Panc1 (cell line): ENCODE results near the gene MARK4. TPM values are rescaled to one million over a fixed set of nuclear protein-coding genes. Genes with fewer than 3 reads are reported as not detected.
A peak's percentile ranks its signal among the peaks of the same experiment; 100 is the strongest.

Experiments used
- ATAC-seq: fragments of 200-7000 bp; cut with Tn5 transposase; 2 replicates; pipeline ENCODE4 v1.9.1; 2020; ENCODE audit warnings: mild to moderate bottlenecking, moderate library complexity
- BruUV-seq: library from RNA; stranded (reverse); fragments of 400-500 nt; replicated peaks from 2 replicates; lab custom pipeline; 2021; lab: Mats Ljungman, UMichigan
- CTCF ChIA-PET: fragments of 300-600 bp; sonication (Branson Sonifier 250); formaldehyde crosslinking; loops from one replicate; lab custom pipeline; 2022; ENCODE audit warnings: antibody characterized with exemption; lab: Charles Lee
- POLR2A ChIA-PET: fragments of 300-600 bp; sonication (Branson Sonifier 250); formaldehyde crosslinking; loops from one replicate; lab custom pipeline; 2022; ENCODE audit warnings: antibody characterized with exemption; lab: Charles Lee
- DNase-seq: peaks from one replicate; pipeline ENCODE4 v3.0.0-alpha.2; 2010; ENCODE audit warnings: low read depth, low spot score
- H3K27ac ChIP-seq: 2 replicates; pipeline ENCODE4 v1.5.1; 2011; ENCODE audit warnings: mild to moderate bottlenecking, low read length, inconsistent platforms
- H3K27me3 ChIP-seq: fragments of 200-500 bp; sonication (Bioruptor generic); 2 replicates; pipeline ENCODE4 v1.6.0; 2014; ENCODE audit warnings: low read length, inconsistent platforms; ENCODE audit not compliant: control insufficient read depth, insufficient read depth
- H3K36me3 ChIP-seq: fragments of 200-500 bp; sonication (Bioruptor generic); 2 replicates; pipeline ENCODE4 v1.5.1; 2014; ENCODE audit warnings: inconsistent platforms, mild to moderate bottlenecking, low read length, moderate library complexity; ENCODE audit not compliant: control insufficient read depth, insufficient read depth
- H3K4me1 ChIP-seq: 2 replicates; pipeline ENCODE4 v1.5.1; 2011; ENCODE audit warnings: inconsistent platforms, mild to moderate bottlenecking, low read length, moderate library complexity; ENCODE audit not compliant: control insufficient read depth, insufficient read depth
- H3K4me3 ChIP-seq, 2 experiments: 2 replicates each; pipeline ENCODE4 v1.5.1; 2011 to 2012; ENCODE audit warnings: low read depth in 2 of 2, low read length in 2 of 2, mild to moderate bottlenecking in 2 of 2, inconsistent platforms in 1 of 2, moderate library complexity in 1 of 2
- H3K9me3 ChIP-seq: fragments of 200-500 bp; sonication (Bioruptor generic); 2 replicates; pipeline ENCODE4 v1.5.1; 2014; ENCODE audit warnings: low read depth, mild to moderate bottlenecking, inconsistent platforms, low read length, moderate library complexity; ENCODE audit not compliant: control insufficient read depth, insufficient read depth
- CTCF ChIP-seq: fragments of 450-650 bp; IDR thresholded peaks from 2 replicates; pipeline ENCODE4 v1.5.1; 2017; ENCODE audit warnings: mild to moderate bottlenecking
- POLR2AphosphoS5 ChIP-seq: IDR thresholded peaks from 2 replicates; pipeline ENCODE4 v1.6.1; 2012; ENCODE audit warnings: mild to moderate bottlenecking, low read depth, low read length, moderate library complexity
- SIN3A ChIP-seq: IDR thresholded peaks from 2 replicates; pipeline ENCODE4 v1.6.1; 2012; ENCODE audit warnings: low read depth, mild to moderate bottlenecking, low read length, moderate library complexity, borderline replicate concordance; ENCODE audit not compliant: insufficient read depth
- TCF7L2 ChIP-seq: IDR thresholded peaks from 2 replicates; pipeline ENCODE4 v1.6.1; 2011; ENCODE audit warnings: mild to moderate bottlenecking, low read depth, low read length, inconsistent platforms
- in situ Hi-C: cut with HindIII; loops from 2 replicates; pipeline ENCODE4 v1.10.0; 2016; ENCODE audit warnings: low sequenced_read_pairs, low pct_unique_long_range_greater_than_20kb
- intact Hi-C: fragments of 100-400 bp; cut with micrococcal nuclease; formaldehyde crosslinking; loops from one replicate; pipeline ENCODE4 v1.10.0; 2022; ENCODE audit not compliant: unreplicated experiment
- total RNA-seq: library from RNA; stranded (reverse); gene quantifications from one replicate; pipeline ENCODE4 v1.2.1, GENCODE V29; 2021; ENCODE audit not compliant: unreplicated experiment
- TF ChIP-seq, protein P1 (sequence below), 2 experiments: IDR thresholded peaks; 2 replicates each; pipeline ENCODE4 v1.6.1; 2011 to 2012; ENCODE audit warnings: low read depth in 2 of 2, control low read depth in 1 of 2, low read length in 1 of 2, mild to moderate bottlenecking in 1 of 2, moderate library complexity in 1 of 2; ENCODE audit not compliant: insufficient read depth in 1 of 2

MARK4 gene
- total RNA-seq, 1 experiment from 2014 or later, result 21.6 TPM

GRCh38 chr19:45253396-45254027 lies 2.4 kb downstream of the MARK4 start:
- TF ChIP-seq TCF7L2 (no peak), SIN3A (no peak), POLR2AphosphoS5 (no peak), CTCF (no peak)
- TF ChIP-seq, protein P1, sequence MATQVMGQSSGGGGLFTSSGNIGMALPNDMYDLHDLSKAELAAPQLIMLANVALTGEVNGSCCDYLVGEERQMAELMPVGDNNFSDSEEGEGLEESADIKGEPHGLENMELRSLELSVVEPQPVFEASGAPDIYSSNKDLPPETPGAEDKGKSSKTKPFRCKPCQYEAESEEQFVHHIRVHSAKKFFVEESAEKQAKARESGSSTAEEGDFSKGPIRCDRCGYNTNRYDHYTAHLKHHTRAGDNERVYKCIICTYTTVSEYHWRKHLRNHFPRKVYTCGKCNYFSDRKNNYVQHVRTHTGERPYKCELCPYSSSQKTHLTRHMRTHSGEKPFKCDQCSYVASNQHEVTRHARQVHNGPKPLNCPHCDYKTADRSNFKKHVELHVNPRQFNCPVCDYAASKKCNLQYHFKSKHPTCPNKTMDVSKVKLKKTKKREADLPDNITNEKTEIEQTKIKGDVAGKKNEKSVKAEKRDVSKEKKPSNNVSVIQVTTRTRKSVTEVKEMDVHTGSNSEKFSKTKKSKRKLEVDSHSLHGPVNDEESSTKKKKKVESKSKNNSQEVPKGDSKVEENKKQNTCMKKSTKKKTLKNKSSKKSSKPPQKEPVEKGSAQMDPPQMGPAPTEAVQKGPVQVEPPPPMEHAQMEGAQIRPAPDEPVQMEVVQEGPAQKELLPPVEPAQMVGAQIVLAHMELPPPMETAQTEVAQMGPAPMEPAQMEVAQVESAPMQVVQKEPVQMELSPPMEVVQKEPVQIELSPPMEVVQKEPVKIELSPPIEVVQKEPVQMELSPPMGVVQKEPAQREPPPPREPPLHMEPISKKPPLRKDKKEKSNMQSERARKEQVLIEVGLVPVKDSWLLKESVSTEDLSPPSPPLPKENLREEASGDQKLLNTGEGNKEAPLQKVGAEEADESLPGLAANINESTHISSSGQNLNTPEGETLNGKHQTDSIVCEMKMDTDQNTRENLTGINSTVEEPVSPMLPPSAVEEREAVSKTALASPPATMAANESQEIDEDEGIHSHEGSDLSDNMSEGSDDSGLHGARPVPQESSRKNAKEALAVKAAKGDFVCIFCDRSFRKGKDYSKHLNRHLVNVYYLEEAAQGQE (IDR thresholded peaks at IDR 0.05; ENCODE audit: insufficient read depth in 1 of 2, low read depth in 2 of 2, low read length in 1 of 2), result no peak
- in situ Hi-C loops (no loop called here), intact Hi-C loops (loop anchor here (10.0 kb wide), 1 partner anchor 71 kb away; the partner anchor contains the start of gene CKM)
- H3K36me3 ChIP-seq, result no peaks in the 10 kb centered on the region; the same call in 1 of the 2 replicates
- H3K9me3 ChIP-seq, result no peaks in the 10 kb centered on the region
- POLR2A ChIA-PET, result no interaction called here
- H3K4me1 ChIP-seq, result no peaks in the 10 kb centered on the region; the same call in 1 of the 2 replicates
- DNase-seq (no peak), ATAC-seq (no peak)
- no peaks in the 10 kb centered on the region for H3K27me3 ChIP-seq
- BruUV-seq, result TSS peak; percentile 38
- no peak overlapping the region for H3K27ac ChIP-seq
- no peak overlapping the region for H3K4me3 ChIP-seq
- CTCF ChIA-PET, result interaction anchor here (0.6 kb wide), 1 partner anchor 423 kb away, joined by 5 read pairs; no protein-coding TSS in a partner anchor

DNA sequence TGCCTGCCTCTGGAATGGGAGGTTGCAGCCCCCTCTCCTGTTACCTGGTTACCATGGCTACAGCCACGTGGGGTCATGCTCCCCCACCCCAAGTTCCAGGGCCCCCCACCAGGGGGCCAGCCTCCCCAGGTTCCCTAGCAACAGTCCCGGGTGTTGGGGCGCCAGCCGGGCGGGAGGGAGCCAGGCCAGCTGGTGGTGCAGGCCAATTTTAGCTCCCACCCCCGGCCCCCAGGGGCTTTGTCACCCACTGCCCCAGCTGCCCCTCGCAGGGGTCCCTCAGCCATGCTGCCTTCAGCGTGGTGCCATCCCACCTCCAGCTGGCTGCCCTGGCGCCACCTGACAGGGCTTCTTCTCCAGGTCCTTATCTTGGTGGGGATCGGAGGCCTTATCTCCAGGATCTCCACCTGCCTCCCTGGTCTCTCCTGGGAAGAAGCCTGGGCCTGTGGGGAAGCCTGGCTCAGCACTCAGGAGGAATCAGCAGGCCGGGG lies 3.0 kb downstream of the MARK4 start:
- H3K4me3 ChIP-seq, result no peak overlapping the region
- in situ Hi-C loops (no loop called here), intact Hi-C loops (loop anchor here (10.0 kb wide), 1 partner anchor 71 kb away; the partner anchor contains the start of gene CKM)
- H3K27me3 ChIP-seq, result no peaks in the 10 kb centered on the region
- CTCF ChIA-PET, result no interaction called here
- DNase-seq, result no peak
- H3K4me1 ChIP-seq, result no peaks in the 10 kb centered on the region; the same call in 1 of the 2 replicates
- no peak overlapping the region for H3K27ac ChIP-seq
- H3K9me3 ChIP-seq, result no peaks in the 10 kb centered on the region
- POLR2A ChIA-PET, result no interaction called here
- no peak for ATAC-seq
- TF ChIP-seq TCF7L2 (no peak), CTCF (no peak), SIN3A (no peak), POLR2AphosphoS5 (no peak)
- TF ChIP-seq, protein P1 (IDR thresholded peaks at IDR 0.05; ENCODE audit: insufficient read depth in 1 of 2, low read depth in 2 of 2, low read length in 1 of 2), result no peak
- no peaks in the 10 kb centered on the region; the same call in 1 of the 2 replicates for H3K36me3 ChIP-seq
- no TSS peak for BruUV-seq
